ENCODE data around the gene LRRC47. TPM values are rescaled to one million over a fixed set of nuclear protein-coding genes. Genes with fewer than 3 reads are reported as not detected.

The LRRC47 gene
- total RNA-seq, 1 experiment from 2014 or later, result 65.1 TPM

GRCh38 chr1:3814065-3814464 lies 17.8 kb upstream of the LRRC47 start:
- no peak overlapping the region for H3K27ac Mint-ChIP-seq
- Histone ChIP-seq H2BK15ac (ENCODE audit: low read depth, low read length) (no peak overlapping the region), H4K20me1 (ENCODE audit: control insufficient read depth, insufficient read depth, insufficient read length) (no peaks in the 10 kb centered on the region), H4K5ac (ENCODE audit: insufficient read length, low read depth, low read length) (no peak overlapping the region), H3K18ac (ENCODE audit: insufficient read length, low read depth, low read length) (no peak overlapping the region), H3K56ac (ENCODE audit: insufficient read length, low read depth, low read length) (no peak overlapping the region), H2BK120ac (ENCODE audit: low read depth, low read length, poor library complexity, severe bottlenecking) (no peak overlapping the region), H3K14ac (ENCODE audit: insufficient read depth, low read length) (no peak overlapping the region), H3K79me2 (ENCODE audit: insufficient read depth, low read length) (no peaks in the 10 kb centered on the region), H2AK5ac (ENCODE audit: insufficient read length, low read length) (no peak overlapping the region), H3K9ac (ENCODE audit: extremely low read depth, insufficient read length, low read length) (no peak overlapping the region), H3K4ac (ENCODE audit: low read depth, low read length) (no peak overlapping the region), H2BK12ac (ENCODE audit: insufficient read length, low read depth, low read length) (no peak overlapping the region), H4K91ac (ENCODE audit: insufficient read length, low read depth, low read length) (no peak overlapping the region), H3K27ac (ENCODE audit: insufficient read length, low read depth, low read length) (no peak overlapping the region), H3K27me3 (ENCODE audit: insufficient read depth, low read length) (no peaks in the 10 kb centered on the region), H3K4me1 (ENCODE audit: insufficient read depth, low read length) (no peaks in the 10 kb centered on the region), H3T11ph (ENCODE audit: low read length) (no peak overlapping the region), H3K23me2 (ENCODE audit: insufficient read length, low read depth, low read length, poor library complexity, severe bottlenecking) (no peaks in the 10 kb centered on the region), H3K23ac (ENCODE audit: insufficient read length, low read depth, low read length) (no peak overlapping the region), H3K9me3 (ENCODE audit: control insufficient read depth, low read depth, low read length) (no peaks in the 10 kb centered on the region), H4K8ac (replicated peaks; ENCODE audit: insufficient read length, low read depth, low read length) (no peak overlapping the region), H2BK20ac (ENCODE audit: low read depth, low read length, poor library complexity, severe bottlenecking) (no peak overlapping the region), H3K4me2 (ENCODE audit: insufficient read depth, insufficient read length, low read length) (no peak overlapping the region), H3K79me1 (ENCODE audit: insufficient read depth, low read depth, low read length, poor library complexity, severe bottlenecking) (no peaks in the 10 kb centered on the region), H2BK5ac (ENCODE audit: insufficient read length, low read length) (no peak overlapping the region), H2AFZ (ENCODE audit: low read length) (no peak overlapping the region)
- DNase-seq, result no peak
- peaks cover 6 to 7% of the 10 kb centered on the region in 2 experiments for H3K4me1 Mint-ChIP-seq
- no CpG with 5 or more reads among the region's 2 CpGs for WGBS (ENCODE audit: extremely low coverage, insufficient read length, low lambda C conversion rate)
- TF ChIP-seq, protein P1, sequence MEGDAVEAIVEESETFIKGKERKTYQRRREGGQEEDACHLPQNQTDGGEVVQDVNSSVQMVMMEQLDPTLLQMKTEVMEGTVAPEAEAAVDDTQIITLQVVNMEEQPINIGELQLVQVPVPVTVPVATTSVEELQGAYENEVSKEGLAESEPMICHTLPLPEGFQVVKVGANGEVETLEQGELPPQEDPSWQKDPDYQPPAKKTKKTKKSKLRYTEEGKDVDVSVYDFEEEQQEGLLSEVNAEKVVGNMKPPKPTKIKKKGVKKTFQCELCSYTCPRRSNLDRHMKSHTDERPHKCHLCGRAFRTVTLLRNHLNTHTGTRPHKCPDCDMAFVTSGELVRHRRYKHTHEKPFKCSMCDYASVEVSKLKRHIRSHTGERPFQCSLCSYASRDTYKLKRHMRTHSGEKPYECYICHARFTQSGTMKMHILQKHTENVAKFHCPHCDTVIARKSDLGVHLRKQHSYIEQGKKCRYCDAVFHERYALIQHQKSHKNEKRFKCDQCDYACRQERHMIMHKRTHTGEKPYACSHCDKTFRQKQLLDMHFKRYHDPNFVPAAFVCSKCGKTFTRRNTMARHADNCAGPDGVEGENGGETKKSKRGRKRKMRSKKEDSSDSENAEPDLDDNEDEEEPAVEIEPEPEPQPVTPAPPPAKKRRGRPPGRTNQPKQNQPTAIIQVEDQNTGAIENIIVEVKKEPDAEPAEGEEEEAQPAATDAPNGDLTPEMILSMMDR (conservative IDR thresholded peaks at IDR 0.05), result no peak
- H3K4me3 Mint-ChIP-seq, result no peak overlapping the region
- H3K36me3 Mint-ChIP-seq (ENCODE audit: insufficient read depth in 1 of 3, low read depth in 3 of 3), result peaks cover 0 to 4% (median 2%) of the 10 kb centered on the region in 3 experiments; a peak in 5 of 7 replicates
- H3K9me3 Mint-ChIP-seq, result peaks cover 0 to 6% of the 10 kb centered on the region in 2 experiments; a peak in 3 of 5 replicates
- peaks cover 7% of the 10 kb centered on the region for H3K27me3 Mint-ChIP-seq (ENCODE audit: low read depth)
